RWPE1 (cell line): Measurements from ENCODE around the gene HIBADH.

Experiments used
- CTCF ChIA-PET: fragments of 350-600 bp; sonication (Branson Sonifier 250); formaldehyde crosslinking; extraction: SDS; loops from one replicate; lab custom pipeline; 2021; lab: Yijun Ruan, JAX
- POLR2A ChIA-PET: fragments of 400-600 bp; formaldehyde crosslinking; extraction: SDS; loops from one replicate; lab custom pipeline; 2020; ENCODE audit warnings: antibody characterized with exemption; ENCODE audit not compliant: low non-redundant PET; lab: Yijun Ruan, JAX
- DNase-seq: peaks from one replicate; pipeline ENCODE4 v3.0.0; 2012; ENCODE audit warnings: low spot score
- H3K27ac ChIP-seq: fragments of 450-650 bp; 2 replicates; pipeline ENCODE4 v1.5.1; 2017
- TF ChIP-seq, protein P1 (sequence below): fragments of 450-650 bp; conservative IDR thresholded peaks from 2 replicates; pipeline ENCODE4 v1.5.1; 2017; ENCODE audit warnings: low read depth, mild to moderate bottlenecking

The HIBADH gene

DNA sequence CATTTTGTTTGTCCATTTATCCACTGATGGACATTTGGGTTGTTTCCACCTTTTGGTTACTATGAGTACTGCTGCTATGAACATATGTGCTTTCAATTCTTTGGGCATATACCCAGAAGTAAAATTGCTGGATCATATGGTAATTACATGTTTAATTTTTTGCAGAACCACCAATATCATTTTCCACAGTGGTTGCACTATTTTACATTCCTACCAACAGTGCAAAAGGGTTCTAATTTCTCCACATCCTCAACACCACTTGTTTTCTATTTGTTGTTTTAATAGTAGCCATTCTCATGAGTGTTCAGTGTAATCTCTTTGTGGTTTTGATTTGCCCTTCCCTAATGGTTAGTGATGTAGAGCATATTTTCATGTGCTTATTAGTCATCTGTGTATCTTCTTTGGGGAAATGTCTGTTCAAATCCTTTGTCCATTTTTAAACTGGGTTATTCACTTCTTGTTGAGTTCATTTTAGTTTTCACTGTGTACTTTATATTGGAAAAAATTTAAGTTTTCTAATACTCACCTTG, 101.9 kb downstream of the HIBADH start:
- CTCF ChIA-PET = interaction anchor here (0.6 kb wide), 1 partner anchor 10 kb away, joined by 3 read pairs; no protein-coding TSS in a partner anchor
- TF ChIP-seq, protein P1, sequence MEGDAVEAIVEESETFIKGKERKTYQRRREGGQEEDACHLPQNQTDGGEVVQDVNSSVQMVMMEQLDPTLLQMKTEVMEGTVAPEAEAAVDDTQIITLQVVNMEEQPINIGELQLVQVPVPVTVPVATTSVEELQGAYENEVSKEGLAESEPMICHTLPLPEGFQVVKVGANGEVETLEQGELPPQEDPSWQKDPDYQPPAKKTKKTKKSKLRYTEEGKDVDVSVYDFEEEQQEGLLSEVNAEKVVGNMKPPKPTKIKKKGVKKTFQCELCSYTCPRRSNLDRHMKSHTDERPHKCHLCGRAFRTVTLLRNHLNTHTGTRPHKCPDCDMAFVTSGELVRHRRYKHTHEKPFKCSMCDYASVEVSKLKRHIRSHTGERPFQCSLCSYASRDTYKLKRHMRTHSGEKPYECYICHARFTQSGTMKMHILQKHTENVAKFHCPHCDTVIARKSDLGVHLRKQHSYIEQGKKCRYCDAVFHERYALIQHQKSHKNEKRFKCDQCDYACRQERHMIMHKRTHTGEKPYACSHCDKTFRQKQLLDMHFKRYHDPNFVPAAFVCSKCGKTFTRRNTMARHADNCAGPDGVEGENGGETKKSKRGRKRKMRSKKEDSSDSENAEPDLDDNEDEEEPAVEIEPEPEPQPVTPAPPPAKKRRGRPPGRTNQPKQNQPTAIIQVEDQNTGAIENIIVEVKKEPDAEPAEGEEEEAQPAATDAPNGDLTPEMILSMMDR = no peak
- POLR2A ChIA-PET = no interaction called here
- no peak overlapping the region for H3K27ac ChIP-seq
- no peak for DNase-seq

DNA sequence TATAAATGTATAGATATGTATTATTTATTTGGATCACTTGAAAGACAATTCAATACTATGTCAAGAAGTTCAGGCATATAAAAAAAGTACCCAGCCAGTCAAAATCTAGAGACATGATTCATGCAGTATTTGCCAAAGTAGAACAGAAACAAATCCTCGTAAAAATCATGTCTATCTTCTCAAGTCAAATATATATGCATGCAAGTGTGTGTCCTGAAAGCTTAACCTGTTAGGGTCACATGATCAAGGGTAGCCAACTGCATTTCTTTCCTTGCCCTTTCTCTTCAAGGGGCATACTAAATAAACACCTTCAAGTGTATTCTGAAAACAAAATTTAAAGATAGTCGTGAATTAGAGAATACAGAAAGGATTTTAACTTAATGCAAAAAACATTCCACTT, 107.0 kb downstream of the HIBADH start:
- CTCF ChIA-PET = no interaction called here
- POLR2A ChIA-PET = no interaction called here
- no peak for DNase-seq
- TF ChIP-seq, protein P1 = no peak
- no peak overlapping the region for H3K27ac ChIP-seq

DNA sequence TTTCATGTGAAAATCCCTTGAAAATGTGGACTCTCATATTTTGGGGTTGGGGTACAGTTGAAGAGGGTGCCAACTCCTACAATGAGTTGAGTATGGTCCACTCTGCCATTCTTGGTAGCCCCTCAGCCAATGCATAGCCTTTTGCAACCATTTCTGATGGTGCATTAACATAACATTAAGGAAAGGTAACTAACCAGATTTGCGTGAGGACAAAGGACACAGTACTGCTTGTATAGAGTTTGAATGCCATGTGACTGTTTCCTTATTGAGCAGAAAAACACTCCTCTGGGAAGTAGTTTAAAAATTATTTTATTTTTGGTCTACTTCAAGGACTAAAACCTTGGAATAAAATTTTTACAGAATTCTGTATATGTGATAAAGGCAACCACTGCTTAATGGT, 107.9 kb downstream of the HIBADH start:
- POLR2A ChIA-PET = interaction anchor here (0.6 kb wide), 1 partner anchor 862 kb away, joined by 5 read pairs; no protein-coding TSS in a partner anchor
- no peak overlapping the region for H3K27ac ChIP-seq
- DNase-seq = no peak
- CTCF ChIA-PET = no interaction called here
- TF ChIP-seq, protein P1 = no peak

DNA sequence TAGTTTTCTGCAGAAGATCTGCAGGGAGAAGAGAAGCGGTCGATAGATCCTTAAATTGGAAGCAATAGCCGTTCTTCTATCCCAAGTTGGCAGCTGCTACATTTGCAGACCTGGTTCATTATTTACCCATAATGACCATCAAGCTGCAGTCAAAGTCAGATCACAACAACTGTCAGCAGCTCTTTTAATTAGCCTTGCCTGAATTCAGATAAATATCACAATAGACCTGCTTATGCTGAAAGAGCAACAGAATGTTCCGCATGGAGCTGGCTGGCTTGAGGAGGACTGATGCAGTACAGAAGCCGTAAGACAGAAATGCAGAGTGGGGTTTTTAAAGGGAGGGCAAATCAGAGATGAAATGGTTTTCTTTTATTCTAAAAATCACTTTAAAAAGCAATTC, 109.4 kb downstream of the HIBADH start:
- TF ChIP-seq, protein P1 = no peak
- no peak for DNase-seq
- ChIA-PET CTCF (interaction anchor here (0.6 kb wide), 2 partner anchors 335 to 817 kb away, joined by 4 read pairs; no protein-coding TSS in a partner anchor), POLR2A (no interaction called here)
- no peak overlapping the region for H3K27ac ChIP-seq

DNA sequence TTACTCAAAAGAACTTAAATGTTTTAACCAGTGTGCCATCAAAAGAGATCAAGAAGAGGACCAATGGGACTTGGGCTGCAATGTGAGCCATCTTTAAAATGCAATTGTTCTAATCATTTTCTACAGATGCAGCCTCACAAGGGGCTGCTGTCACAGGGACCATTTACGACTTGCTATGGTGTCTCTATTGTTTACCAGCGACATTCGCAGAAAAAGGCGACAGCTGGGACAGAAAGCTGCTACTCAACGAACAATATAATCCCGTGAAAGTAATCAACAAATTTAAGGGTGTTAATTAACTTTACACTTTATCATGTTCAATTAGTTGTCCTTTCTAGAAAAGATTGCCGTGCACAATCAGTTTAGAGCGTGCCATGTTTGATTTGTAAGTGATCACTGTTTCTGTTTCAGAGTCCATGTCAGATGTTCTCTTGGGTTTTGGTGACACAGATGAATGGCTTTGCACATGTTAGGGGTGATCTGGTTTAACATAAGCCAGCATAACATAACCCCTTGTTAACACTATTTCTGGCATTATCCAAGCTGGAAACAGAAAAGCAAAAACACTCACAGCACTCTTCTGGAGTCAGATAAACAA, 110.8 kb downstream of the HIBADH start:
- TF ChIP-seq, protein P1 = no peak
- no peak for DNase-seq
- ChIA-PET CTCF (interaction anchor here (0.6 to 0.7 kb wide), 3 partner anchors 167 to 598 kb away, joined by 4 read pairs; no protein-coding TSS in a partner anchor), POLR2A (no interaction called here)
- H3K27ac ChIP-seq = no peak overlapping the region

DNA sequence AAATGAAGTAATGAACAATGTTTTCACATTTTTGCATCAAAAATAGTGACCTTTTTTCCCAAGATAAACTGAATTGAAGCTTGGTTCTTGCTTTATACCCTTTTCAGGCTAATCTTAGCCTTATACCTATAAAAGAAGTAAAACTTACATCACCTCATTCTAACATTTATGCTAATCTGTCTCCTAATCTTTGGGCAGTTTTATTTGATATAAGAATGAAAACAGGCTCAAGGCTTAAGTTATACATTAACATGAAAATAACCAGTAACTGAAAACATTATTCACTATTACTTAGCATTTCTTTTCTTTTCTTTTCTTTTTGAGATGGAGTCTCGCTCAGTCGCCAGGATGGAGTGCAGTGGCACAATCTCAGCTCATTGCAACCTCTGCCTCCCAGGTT, 113.1 kb downstream of the HIBADH start:
- POLR2A ChIA-PET = no interaction called here
- no peak overlapping the region for H3K27ac ChIP-seq
- CTCF ChIA-PET = interaction anchor here (0.6 kb wide), 1 partner anchor 8 kb away, joined by 4 read pairs; no protein-coding TSS in a partner anchor
- DNase-seq = no peak
- TF ChIP-seq, protein P1 = no peak
